ENCODE measurements around the gene RELL2.

DNA sequence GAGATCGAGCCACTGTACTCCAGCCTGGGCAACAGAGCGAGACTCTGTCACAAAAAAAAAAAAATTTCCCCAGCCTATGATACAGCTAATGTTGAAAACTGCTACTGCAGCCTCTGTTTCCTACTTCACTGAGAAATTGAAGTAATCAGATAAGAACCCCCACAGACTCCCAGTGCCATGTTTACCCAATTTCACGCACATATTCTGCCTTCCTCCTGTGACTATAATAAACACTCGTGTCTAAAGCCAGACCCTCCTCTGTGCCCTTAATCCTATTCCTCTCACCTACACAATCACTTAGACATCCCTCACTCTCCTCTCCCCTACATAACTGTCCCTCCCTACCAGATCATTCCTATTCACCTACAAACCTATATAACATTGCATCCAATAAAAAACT is 38.9 kb downstream of the RELL2 start:
- no peak for TF ChIP-seq POLR2A (IDR thresholded peaks at IDR 0.05)
- TF ChIP-seq, protein P1, sequence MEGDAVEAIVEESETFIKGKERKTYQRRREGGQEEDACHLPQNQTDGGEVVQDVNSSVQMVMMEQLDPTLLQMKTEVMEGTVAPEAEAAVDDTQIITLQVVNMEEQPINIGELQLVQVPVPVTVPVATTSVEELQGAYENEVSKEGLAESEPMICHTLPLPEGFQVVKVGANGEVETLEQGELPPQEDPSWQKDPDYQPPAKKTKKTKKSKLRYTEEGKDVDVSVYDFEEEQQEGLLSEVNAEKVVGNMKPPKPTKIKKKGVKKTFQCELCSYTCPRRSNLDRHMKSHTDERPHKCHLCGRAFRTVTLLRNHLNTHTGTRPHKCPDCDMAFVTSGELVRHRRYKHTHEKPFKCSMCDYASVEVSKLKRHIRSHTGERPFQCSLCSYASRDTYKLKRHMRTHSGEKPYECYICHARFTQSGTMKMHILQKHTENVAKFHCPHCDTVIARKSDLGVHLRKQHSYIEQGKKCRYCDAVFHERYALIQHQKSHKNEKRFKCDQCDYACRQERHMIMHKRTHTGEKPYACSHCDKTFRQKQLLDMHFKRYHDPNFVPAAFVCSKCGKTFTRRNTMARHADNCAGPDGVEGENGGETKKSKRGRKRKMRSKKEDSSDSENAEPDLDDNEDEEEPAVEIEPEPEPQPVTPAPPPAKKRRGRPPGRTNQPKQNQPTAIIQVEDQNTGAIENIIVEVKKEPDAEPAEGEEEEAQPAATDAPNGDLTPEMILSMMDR (IDR thresholded peaks at IDR 0.05), result no peak
- TF ChIP-seq EP300 (IDR thresholded peaks at IDR 0.05), result no peak
- TF ChIP-seq POLR2AphosphoS5 (IDR thresholded peaks at IDR 0.05), result no peak
